Activated CD8-positive, alpha-beta memory T cell treated with anti-CD3 and anti-CD28 coated beads, Interleukin-2, amount 50 U/mL, for 24 hours (primary cell): ENCODE measurements around the gene PSMF1.

Experiments
- DNase-seq: peaks from one replicate; pipeline ENCODE4 v3.0.0-alpha.2; 2020; ENCODE audit errors: extremely low read depth

PSMF1 gene

GRCh38 chr20:1163653-1164052 is 45.3 kb downstream of the PSMF1 start:
- DNase-seq, result no peak

- no peak for DNase-seq
Measured at GRCh38 chr20:1164871-1165270, 46.5 kb downstream of the PSMF1 start.

- DNase-seq, result no peak
Measured at GRCh38 chr20:1165521-1165920, 47.1 kb downstream of the PSMF1 start.

GRCh38 chr20:1165941-1166340 is 47.5 kb downstream of the PSMF1 start:
- DNase-seq, result no peak

- DNase-seq, result no peak
Measured at GRCh38 chr20:1166948-1167720, 48.7 kb downstream of the PSMF1 start.

GRCh38 chr20:1169224-1169623 is 50.8 kb downstream of the PSMF1 start:
- no peak for DNase-seq

GRCh38 chr20:1171461-1172093 is 53.2 kb downstream of the PSMF1 start:
- no peak for DNase-seq

GRCh38 chr20:1173698-1174097 is 55.3 kb downstream of the PSMF1 start:
- no peak for DNase-seq

- DNase-seq, result no peak
Measured at GRCh38 chr20:1174787-1175186, 56.4 kb downstream of the PSMF1 start.

- DNase-seq, result no peak
Measured at GRCh38 chr20:1177680-1178079, 59.3 kb downstream of the PSMF1 start.

- DNase-seq, result no peak
Measured at GRCh38 chr20:1178103-1178502, 59.7 kb downstream of the PSMF1 start.

GRCh38 chr20:1178623-1179022 is 60.2 kb downstream of the PSMF1 start:
- DNase-seq, result no peak

GRCh38 chr20:1180949-1181348 is 62.5 kb downstream of the PSMF1 start:
- DNase-seq, result no peak

GRCh38 chr20:1182106-1182505 is 63.7 kb downstream of the PSMF1 start:
- no peak for DNase-seq

GRCh38 chr20:1183153-1183552 is 64.8 kb downstream of the PSMF1 start:
- DNase-seq, result no peak

GRCh38 chr20:1184260-1184637 is 65.8 kb downstream of the PSMF1 start:
- no peak for DNase-seq

- no peak for DNase-seq
Measured at GRCh38 chr20:1184638-1185315, 66.4 kb downstream of the PSMF1 start, which contains the start of gene TMEM74B. TSS of gene TMEM74B (minus strand) at chr20:1184981. CDS start at chr20:1183801, 1,180 bp downstream.

- no peak for DNase-seq
Measured at GRCh38 chr20:1185316-1185741, 66.9 kb downstream of the PSMF1 start.

GRCh38 chr20:1185790-1186334 is 67.5 kb downstream of the PSMF1 start:
- peak; percentile 2 for DNase-seq

- no peak for DNase-seq
Measured at GRCh38 chr20:1186367-1186991, 68.1 kb downstream of the PSMF1 start.

- DNase-seq, result no peak
Measured at GRCh38 chr20:1187605-1188171, 69.3 kb downstream of the PSMF1 start.

- DNase-seq, result no peak
Measured at GRCh38 chr20:1188347-1188746, 69.9 kb downstream of the PSMF1 start.
